ENCODE data around the gene RMC1.
"Not testable (repeated sequence)": the region's sequence is repeated elsewhere in the genome, so short reads cannot be mapped to it uniquely, and the experiment has no call there.

Gene RMC1

DNA sequence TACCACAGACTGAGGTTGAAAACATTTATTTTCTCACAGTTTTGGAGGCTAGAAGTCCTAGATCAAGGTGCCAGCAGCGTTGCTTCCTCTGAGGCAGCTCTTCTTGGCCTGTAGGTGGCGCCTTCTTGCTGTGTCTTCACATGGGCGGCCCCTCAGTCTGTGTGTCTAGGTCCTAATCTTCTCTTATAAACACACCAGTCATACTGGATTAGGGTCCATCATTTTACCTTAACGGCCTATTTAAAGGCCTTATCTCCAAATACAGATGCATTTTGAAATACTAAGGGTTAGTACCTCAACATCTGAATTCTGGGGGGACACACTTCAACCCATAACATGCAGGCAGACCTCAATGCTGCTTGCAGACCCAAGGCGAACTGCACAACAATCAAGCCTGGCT lies 4.4 kb upstream of the RMC1 start:
- H3K4me3 ChIP-seq (ENCODE audit: low read depth, low read length): no peak overlapping the region

DNA sequence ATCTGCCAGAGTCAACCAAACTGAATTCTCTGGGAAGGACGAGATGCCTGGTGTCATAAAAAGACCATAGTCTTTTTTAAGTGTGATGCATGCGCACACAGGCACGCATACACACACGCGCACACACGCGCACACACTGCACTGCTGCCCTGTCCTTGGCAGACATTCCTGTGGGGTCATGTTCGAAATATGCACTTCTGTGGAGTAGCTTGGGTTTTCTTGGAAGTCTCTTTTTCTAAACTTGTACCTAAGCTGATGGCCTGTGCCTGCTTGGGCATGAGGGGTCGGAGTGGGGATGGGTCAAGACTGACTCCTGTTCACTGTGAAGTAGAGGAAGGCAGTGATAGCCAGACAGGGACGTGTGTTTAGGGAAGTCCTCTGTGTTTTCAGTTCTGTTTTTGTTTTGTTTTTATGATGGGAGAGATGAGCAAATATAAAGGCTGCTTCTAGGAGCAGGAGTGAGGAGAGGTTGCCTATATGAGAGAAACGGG lies 4.0 kb upstream of the RMC1 start:
- TF ChIP-seq, protein P1, sequence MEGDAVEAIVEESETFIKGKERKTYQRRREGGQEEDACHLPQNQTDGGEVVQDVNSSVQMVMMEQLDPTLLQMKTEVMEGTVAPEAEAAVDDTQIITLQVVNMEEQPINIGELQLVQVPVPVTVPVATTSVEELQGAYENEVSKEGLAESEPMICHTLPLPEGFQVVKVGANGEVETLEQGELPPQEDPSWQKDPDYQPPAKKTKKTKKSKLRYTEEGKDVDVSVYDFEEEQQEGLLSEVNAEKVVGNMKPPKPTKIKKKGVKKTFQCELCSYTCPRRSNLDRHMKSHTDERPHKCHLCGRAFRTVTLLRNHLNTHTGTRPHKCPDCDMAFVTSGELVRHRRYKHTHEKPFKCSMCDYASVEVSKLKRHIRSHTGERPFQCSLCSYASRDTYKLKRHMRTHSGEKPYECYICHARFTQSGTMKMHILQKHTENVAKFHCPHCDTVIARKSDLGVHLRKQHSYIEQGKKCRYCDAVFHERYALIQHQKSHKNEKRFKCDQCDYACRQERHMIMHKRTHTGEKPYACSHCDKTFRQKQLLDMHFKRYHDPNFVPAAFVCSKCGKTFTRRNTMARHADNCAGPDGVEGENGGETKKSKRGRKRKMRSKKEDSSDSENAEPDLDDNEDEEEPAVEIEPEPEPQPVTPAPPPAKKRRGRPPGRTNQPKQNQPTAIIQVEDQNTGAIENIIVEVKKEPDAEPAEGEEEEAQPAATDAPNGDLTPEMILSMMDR (IDR thresholded peaks at IDR 0.05; ENCODE audit: low read depth, low read length): no peak
- H3K4me3 ChIP-seq (ENCODE audit: low read depth, low read length): no peak overlapping the region

More for the DNA sequence above, 4.4 kb upstream of the RMC1 start:
- TF ChIP-seq, protein P1 (IDR thresholded peaks at IDR 0.05; ENCODE audit: low read depth, low read length): peak; percentile 78

DNA sequence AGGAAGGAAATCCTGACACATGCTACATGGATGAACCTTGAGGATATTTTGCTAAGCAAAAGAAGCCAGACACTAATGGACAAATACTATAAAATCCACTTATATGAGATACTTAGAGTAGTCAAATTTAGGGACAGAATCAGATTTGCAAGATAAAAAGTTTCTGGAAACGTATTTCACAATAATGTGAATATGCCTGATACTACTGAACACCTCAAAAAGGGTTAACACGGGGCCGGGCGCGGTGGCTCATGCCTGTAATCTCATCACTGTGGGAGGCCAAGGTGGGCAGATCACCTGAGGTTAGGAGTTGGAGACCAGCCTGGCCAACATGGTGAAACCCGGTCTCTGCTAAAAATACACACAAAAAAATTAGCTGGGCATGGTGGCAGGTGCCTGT lies 1.7 kb upstream of the RMC1 start:
- H3K4me3 ChIP-seq (ENCODE audit: low read depth, low read length): no peak overlapping the region
- TF ChIP-seq, protein P1 (IDR thresholded peaks at IDR 0.05; ENCODE audit: low read depth, low read length): no peak

DNA sequence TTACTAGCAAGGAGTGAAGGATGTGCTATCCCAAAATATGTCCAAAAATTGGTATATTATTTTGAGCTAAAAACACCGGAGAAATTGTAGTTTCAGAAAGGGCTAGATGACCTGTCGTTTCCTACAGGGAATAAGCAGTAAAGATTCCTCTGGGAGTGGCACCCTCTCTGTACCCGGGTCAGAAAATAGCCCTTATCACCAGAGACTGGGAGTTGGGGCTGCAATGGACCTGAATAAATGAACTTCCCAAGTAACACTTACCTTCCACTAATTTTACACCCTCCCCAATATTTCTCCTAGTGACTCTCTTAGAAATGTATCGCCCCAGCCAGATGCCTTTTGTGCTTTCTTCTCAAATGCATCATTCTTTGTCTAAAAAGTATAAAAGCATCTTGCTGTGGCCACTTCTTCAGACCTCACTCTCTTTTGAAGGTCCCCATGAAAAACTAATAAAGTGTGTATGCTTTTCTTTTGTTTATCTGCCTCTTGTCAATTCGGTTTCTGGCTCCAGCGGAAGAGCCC lies 734 bp upstream of the RMC1 start:
- TF ChIP-seq, protein P1 (IDR thresholded peaks at IDR 0.05; ENCODE audit: low read depth, low read length): no peak
- peak overlapping the region; percentile 87 for H3K4me3 ChIP-seq (ENCODE audit: low read depth, low read length)

DNA sequence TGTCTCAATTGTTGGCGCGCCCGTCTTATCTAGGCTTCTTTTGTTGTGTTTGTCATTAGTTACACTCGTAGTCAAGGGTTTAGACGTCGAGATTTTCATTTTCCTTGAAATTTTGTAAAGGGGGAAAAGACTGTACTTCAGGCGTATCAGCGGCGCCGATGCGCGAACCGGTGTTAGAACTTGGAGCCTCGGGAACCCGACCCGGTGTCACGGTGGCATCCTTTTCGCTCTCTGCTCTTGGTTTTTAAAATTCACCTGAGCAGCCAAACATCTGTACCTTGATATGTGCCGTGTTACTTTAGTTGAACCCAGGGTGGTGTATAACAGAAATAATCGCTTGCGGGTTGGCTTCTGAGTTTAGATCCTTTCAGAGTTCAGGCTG lies 643 bp downstream of the RMC1 start:
- TF ChIP-seq, protein P1 (IDR thresholded peaks at IDR 0.05; ENCODE audit: low read depth, low read length): no peak
- peak overlapping the region; percentile 87 for H3K4me3 ChIP-seq (ENCODE audit: low read depth, low read length)

DNA sequence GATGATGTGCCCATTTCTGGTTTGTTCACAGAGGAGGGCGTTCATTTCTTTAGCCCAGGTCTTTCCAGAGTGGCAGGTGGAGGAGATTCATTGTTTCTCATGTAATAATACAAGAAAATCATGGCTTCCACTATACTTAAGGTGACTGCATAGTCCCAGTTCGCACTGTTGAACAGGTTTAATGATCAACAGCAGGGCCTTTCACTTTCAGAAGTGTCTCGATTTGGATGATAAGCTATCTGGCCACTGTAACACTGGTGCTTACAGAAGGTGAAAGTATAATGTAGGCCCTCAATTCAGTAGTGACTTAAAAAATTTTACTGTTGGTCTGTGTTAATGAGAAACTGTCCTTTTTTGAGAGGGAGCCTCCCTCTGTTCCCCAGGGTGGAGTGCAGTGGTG lies 1.4 kb downstream of the RMC1 start:
- TF ChIP-seq, protein P1 (IDR thresholded peaks at IDR 0.05; ENCODE audit: low read depth, low read length): no peak
- H3K4me3 ChIP-seq (ENCODE audit: low read depth, low read length): no peak overlapping the region

DNA sequence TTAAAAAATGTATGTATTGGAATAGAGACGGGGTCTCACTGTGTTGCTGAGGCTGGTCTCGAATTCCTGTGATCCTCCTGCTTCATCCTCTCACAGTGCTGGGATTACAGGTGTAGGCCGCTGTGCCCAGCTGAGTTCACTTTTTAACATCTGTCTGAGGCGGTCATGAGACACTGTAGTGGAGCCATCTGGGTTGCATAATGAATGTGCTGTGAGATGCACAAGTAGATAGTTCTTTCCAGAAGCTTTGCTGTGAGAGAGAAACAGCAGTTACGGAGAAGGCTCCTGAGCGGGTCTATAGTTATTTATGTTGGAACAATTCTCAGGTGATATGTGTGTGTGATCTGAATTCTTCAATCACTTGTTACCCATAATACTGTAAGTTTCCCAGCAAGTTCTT lies 3.1 kb downstream of the RMC1 start:
- TF ChIP-seq, protein P1 (IDR thresholded peaks at IDR 0.05; ENCODE audit: low read depth, low read length): no peak

DNA sequence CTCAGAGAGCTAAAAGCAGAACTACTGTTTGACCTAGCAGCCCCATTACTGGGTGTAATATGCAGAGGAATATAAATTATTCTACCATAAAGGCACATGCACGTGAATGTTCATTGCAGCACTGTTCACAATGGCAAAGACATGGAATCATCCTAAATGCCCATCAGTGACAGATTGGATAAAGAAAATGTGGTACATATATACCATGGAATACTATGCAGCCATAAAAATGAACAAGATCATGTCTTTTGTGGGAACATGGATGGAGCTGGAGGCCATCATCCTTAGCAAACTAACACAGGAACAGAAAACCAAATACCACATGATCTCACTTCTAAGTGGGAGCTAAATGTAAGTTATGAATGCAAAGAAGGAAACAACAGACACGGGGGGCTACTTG lies 7.6 kb downstream of the RMC1 start:
- not testable (repeated sequence) for H3K4me3 ChIP-seq (ENCODE audit: low read depth, low read length)

More for the DNA sequence above, 3.1 kb downstream of the RMC1 start:
- H3K4me3 ChIP-seq (ENCODE audit: low read depth, low read length): no peak overlapping the region

DNA sequence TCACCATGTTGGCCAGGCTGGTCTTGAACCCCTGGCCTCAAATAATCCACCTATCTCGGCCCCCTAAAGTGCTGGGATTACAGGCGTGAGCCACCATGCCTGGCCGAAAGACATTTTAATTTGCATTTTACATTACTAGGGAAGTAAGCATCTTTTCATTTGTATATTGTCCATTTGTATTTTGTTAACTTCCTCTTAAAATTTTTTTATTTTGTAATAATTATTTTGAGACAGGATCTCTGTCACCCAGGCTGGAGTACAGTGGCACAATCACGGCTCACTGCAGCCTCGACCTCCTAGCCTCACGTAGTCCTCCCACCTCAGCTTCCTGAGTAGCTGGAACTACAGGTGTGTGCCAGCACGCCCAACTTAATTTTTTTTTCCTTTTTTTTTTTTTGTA lies 8.9 kb downstream of the RMC1 start:
- not testable (repeated sequence) for H3K4me3 ChIP-seq (ENCODE audit: low read depth, low read length)
